HG02840 (cell line): Measurements from ENCODE around the gene SURF1.
"Not testable (repeated sequence)": the region's sequence is repeated elsewhere in the genome, so short reads cannot be mapped to it uniquely, and the experiment has no call there.

ENCODE experiments used
- ATAC-seq: cut with Tn5 transposase; IDR thresholded peaks from one replicate; pipeline ENCODE4 v1.9.1; 2021; ENCODE audit warnings: mild to moderate bottlenecking, moderate library complexity, moderate number of reproducible peaks; ENCODE audit not compliant: unreplicated experiment, low FRiP score

SURF1 gene

DNA sequence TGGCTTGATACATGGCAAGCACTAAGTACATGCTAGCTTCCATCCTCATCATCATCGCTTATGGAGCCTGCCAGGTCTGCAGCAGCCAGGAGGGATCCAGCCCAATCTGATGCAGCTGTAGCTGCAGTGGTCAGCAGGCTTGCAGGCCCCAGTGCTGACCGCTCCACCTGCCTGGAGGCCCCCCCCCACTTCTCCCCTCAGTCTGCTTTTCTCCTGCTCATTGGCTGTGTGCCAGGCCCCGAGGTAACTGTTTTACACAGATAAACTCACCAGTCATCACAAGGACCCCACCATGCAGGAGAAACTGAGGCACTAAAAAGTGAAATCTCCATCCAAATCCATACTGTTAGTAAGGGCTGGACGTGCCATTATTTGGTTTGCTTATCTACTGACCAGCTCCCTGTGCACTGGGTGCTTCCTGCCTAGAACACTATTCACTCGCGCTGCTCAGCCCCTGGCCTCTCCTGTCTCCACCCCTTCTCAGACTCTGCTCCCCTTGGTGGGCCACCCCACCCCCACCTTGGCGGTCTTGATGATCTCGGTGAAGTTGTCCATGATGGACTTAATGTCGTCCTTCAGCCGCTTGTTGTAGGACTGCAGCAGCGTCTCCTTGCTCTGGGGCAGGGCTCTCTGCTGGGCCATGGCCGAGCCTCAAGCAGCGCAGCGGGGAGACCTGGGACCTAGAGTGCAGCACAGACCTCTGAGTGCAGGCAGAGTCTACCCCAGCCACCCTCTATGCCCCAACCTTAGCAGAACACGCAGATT, 10.1 kb downstream of the SURF1 start:
- ATAC-seq: no peak

DNA sequence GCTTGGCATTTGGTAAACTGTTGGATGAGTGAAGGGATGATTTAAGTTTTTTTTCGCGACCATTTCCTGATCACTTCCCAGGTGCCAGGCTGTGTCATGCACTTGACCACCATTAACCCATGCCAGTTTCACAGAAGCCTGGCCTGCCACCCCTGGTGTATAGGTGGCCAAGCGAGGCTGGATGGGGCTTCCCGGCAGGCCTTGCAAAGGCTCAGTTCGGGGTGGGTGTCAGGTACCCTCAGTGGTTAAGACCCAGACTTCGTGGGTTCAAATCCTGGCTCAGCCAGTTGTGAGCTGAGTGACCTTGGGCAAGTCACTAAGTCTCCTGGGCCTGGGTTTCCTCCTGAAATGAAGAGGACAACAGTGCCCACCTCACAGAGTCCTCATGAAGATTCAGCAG, 10.7 kb downstream of the SURF1 start:
- no peak for ATAC-seq

- ATAC-seq: no peak
Observed at GRCh38 chr9:133344979-133345378, 11.3 kb downstream of the SURF1 start.

DNA sequence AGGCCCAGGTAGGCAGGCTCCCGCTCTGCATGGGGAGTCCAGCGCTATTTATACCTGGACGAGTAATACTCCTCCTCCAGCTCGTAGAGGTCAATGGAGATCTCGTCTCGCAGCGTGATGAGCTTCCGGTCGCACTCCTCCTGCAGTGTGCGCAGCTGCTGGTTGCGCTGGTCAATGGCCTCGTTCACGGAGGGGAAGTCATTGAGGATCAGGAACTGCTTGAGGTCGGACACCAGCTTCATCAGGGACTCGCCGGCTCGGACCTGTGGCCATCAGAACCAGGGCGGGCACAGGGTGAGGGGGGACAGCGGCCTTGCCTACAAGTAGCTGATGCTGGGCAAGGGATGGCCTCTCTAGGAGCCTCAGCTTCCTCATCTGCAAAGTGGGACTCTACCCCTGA, 12.2 kb downstream of the SURF1 start:
- ATAC-seq: no peak

- no peak for ATAC-seq
Observed at GRCh38 chr9:133342570-133342969, 13.7 kb downstream of the SURF1 start.

- ATAC-seq: no peak
Observed at GRCh38 chr9:133342069-133342406, 14.2 kb downstream of the SURF1 start.

DNA sequence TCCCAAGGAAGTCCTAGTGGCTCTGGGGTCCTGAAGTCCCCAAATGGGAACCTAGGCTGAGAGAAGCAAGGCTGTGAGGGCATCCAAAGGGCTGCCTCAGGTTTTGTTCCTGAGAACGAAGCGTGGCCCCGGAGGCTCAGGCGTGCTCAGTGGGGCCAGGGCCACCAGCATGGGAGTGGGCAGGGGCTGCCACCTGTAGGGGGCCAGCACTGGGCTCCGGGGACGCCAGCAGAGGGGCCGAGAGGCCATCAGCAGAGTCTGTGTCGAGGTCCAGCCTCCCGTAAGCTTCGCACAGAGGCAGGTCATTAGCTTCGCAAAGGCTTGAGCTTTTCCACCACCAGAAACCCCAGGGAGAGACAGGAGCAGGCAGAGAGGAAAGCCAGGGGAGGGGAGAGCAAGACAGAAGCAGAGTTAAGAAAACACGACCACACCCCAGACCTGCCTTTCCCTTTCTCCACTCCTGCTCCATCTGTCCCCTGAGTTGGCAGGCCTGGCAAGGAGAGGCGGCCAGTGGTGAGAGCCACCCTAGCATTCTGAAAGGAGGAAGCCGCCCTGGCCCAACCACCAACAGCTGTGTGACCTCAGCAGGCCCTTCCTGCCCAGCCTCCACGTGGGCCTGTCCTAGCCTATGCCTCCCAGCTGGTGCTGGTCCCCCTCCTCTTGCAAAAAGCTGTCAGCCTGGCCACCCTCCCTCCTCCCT, 14.8 kb downstream of the SURF1 start:
- ATAC-seq: no peak

- ATAC-seq: no peak
Observed at GRCh38 chr9:133340916-133341315, 15.4 kb downstream of the SURF1 start.

GRCh38 chr9:133340256-133340655, 16.0 kb downstream of the SURF1 start:
- ATAC-seq: no peak

GRCh38 chr9:133339641-133340040, 16.6 kb downstream of the SURF1 start:
- no peak for ATAC-seq

GRCh38 chr9:133335924-133336811, 20.1 kb downstream of the SURF1 start, which contains the start of gene SURF6:
Gene SURF6 (minus strand): TSS chr9:133336188. CDS start chr9:133336132, 56 bp downstream.
- peak; percentile 68 for ATAC-seq

DNA sequence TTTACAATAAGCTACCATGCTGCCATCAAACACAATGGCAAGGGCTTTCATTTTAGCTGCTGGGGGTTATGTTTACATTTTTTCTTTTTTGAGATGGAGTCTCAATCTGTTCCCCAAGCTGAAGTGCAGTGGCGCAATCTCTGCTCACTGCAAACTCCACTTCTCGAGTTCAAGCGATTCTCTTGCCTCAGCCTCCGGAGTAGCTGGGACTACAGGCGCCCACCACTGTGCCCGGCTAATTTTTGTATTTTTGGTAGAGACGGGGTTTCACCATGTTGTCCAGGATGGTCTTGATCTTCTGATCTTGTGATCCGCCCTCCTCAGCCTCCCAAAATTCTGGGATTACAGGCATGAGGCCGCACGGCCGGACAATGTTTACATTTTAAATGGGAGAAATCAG, 21.4 kb downstream of the SURF1 start:
- not testable (repeated sequence) for ATAC-seq

- no peak for ATAC-seq
Observed at GRCh38 chr9:133334161-133334560, 22.1 kb downstream of the SURF1 start.

- ATAC-seq: no peak
Observed at GRCh38 chr9:133333566-133333965, 22.7 kb downstream of the SURF1 start.

- no peak for ATAC-seq
Observed at GRCh38 chr9:133333011-133333410, 23.3 kb downstream of the SURF1 start.

DNA sequence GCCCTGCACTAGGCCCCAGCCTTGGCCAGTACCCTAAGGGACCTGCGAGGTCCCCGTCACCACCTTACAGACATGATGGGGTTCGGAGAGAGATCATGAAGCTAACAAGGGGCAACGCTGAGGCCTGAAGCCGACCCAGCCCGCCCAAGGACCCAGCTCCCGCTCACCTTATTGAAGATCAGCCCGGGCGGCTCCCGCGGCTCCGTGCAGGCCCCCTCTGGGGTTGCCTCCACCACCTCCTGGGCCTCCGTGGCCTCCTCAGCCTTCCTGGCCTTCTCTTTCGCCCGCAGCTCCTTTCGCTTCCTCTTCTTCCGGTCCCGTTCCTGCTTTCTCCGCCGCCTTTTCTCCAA, 23.9 kb downstream of the SURF1 start:
- no peak for ATAC-seq

DNA sequence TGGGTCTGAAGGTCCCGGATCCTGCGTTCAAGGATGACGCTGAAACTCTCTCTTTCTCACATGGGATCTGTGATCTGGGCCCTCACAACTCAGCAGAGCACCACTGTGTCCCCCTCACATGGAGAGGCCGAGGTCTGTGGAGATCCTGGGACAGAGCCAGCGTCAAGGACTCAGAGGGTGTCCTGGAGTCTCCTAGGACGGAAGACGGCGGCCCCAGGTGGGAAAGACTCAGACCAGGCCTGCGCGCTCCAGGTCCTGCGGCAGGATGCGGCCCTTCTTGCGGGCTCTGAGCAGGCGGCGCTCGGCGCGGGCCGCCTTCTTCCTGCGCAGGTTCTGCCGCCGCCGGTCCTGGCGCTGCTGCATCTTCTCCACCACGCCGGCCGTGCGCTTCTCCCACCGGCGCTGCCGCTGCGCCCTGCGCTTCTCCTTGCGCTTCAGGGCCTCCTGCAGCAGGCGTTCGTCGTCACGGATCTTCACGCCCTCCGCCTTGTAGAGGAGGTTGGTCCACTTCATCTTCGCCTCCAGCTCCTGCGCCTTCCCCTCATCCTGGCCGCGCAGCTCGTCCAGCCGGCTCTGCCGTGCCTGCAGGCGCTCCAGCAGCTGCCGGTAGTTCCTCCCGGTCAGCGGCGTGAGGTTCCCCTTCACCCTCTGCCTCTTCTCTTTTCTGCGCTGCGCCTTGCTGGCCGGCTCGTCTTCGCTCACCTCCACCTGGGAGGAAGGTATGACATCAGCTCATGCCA, 24.5 kb downstream of the SURF1 start:
- ATAC-seq: no peak

DNA sequence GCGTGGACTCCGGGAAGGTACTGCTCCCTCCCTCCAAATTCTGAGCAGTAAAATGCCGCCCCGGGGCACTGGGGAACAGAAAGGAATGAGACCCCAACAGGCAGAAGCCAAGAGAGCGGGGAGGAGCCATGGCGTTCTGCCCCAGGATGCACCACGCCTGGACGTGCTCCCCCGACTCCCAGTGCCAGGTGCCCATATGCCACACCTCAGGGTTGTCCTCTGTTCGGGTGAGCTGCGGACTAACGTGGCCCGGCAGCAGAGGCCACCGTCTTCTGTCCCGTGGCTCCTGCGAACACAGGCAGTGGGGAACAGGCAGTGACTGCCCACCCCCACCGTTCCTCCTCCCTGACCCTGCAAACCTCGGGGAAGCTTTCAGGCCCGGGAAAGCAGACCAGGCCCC, 25.1 kb downstream of the SURF1 start:
- no peak for ATAC-seq

DNA sequence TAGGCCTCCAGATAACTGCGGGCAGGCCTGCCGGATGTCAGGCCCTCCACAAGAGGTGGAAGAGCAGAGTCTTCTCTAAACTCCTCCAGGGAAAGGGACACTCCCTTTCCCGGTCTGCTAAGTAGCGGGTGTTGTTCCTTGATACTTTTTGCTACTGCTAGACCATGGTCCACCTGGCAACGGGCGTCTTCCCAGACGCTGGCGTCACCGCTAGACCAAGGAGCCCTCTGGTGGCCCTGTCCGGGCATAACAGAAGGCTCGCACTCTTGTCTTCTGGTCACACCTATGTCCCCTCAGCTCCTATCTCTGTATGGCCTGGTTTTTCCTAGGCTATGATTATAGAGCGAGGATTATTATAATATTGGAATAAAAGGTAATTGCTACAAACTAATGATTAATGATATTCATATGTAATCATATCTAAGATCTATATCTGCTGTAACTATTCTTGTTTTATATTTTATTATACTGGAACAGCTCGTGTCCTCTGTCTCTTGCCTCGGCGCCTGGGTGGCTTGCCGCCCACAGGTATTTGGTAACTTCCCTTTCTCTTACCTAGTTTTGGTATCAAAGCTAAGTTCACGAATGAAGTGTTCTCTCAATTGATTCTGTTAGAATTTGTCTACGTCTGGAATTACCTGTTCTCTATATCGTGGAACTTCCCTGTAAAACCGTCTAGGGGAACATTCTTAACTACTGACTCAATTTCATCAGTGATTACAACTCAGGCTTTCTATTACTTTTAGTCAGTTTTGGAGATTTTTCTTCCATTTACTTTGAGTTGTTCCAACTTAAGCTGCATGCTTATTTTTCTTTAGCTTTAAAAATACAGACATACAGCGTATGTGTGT, 26.8 kb downstream of the SURF1 start:
- ATAC-seq: not testable (repeated sequence)
